ENCODE data around the gene WWOX. TPM values are rescaled to one million over a fixed set of nuclear protein-coding genes. Genes with fewer than 3 reads are reported as not detected.

WWOX gene
- total RNA-seq, 1 experiment from 2014 or later, result 79.9 TPM

DNA sequence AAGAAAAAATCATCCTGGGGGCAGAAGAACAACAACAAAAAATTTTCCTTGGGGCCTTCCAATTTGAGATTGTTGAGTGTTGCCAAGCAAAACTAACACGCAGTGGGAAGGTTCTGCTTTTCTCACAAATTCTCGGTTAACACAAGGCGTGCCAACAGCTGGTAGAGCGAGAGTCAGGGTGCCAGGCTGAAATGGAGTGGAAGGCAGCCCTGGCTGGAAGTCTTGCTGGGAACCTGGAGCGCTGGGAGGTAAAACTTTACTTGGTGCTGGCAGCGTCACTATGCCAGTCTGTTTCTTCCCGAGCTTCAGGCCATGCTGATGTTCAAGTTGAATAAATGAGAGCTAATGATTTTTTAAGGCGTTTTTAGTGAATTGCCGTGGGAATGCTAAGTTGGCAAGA lies 189.4 kb downstream of the WWOX start:
- intact Hi-C loops (cut with micrococcal nuclease; ENCODE audit: unreplicated experiment), result no loop called here
- CTCF ChIA-PET, result no interaction called here
- no peak for DNase-seq (ENCODE audit: low spot score)
- H3K27ac ChIP-seq (ENCODE audit: low read depth, low read length, poor library complexity, severe bottlenecking), result no peak overlapping the region
- no peaks in the 10 kb centered on the region for H3K4me1 ChIP-seq (ENCODE audit: insufficient read depth, low read length, poor library complexity, severe bottlenecking)
- POLR2A ChIA-PET (ENCODE audit: low non-redundant PET), result no interaction called here
- no TSS peak for BruUV-seq (replicated peaks)
- H3K36me3 ChIP-seq (ENCODE audit: insufficient read depth, low read length, poor library complexity, severe bottlenecking), result no peaks in the 10 kb centered on the region
- no peak for TF ChIP-seq EZH2 (IDR thresholded peaks at IDR 0.05; ENCODE audit: borderline replicate concordance, low read depth, low read length, poor library complexity, severe bottlenecking)
- TF ChIP-seq, protein P1, sequence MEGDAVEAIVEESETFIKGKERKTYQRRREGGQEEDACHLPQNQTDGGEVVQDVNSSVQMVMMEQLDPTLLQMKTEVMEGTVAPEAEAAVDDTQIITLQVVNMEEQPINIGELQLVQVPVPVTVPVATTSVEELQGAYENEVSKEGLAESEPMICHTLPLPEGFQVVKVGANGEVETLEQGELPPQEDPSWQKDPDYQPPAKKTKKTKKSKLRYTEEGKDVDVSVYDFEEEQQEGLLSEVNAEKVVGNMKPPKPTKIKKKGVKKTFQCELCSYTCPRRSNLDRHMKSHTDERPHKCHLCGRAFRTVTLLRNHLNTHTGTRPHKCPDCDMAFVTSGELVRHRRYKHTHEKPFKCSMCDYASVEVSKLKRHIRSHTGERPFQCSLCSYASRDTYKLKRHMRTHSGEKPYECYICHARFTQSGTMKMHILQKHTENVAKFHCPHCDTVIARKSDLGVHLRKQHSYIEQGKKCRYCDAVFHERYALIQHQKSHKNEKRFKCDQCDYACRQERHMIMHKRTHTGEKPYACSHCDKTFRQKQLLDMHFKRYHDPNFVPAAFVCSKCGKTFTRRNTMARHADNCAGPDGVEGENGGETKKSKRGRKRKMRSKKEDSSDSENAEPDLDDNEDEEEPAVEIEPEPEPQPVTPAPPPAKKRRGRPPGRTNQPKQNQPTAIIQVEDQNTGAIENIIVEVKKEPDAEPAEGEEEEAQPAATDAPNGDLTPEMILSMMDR (conservative IDR thresholded peaks at IDR 0.05; ENCODE audit: low read depth, low read length), result no peak
- H3K4me3 ChIP-seq (ENCODE audit: low read depth, low read length, poor library complexity, severe bottlenecking), result no peak overlapping the region
- H3K27me3 ChIP-seq (replicated peaks; ENCODE audit: insufficient read depth, low read depth, low read length, poor library complexity), result no peaks in the 10 kb centered on the region
- peaks cover 8% of the 10 kb centered on the region for H3K9me3 ChIP-seq (ENCODE audit: low read depth, low read length, poor library complexity, severe bottlenecking)

DNA sequence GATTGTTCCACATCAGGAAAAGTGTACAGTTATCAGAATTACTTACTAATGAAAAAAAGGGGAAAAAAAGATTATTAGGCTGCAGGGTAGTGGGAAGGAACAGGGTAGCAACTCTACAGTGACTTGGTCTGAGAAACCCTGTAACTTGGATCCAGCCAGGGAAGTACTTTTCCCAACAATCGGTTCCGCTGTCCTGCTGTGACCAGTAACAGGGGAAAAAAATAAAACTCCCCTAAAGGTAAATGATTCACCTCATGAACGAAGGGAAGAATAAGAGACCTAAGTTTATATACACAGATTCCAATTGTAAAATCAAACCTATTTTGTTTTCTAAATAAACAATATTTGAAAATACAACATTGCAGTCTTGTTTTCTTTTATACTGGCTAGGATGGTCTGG lies 189.9 kb downstream of the WWOX start:
- POLR2A ChIA-PET (ENCODE audit: low non-redundant PET), result no interaction called here

DNA sequence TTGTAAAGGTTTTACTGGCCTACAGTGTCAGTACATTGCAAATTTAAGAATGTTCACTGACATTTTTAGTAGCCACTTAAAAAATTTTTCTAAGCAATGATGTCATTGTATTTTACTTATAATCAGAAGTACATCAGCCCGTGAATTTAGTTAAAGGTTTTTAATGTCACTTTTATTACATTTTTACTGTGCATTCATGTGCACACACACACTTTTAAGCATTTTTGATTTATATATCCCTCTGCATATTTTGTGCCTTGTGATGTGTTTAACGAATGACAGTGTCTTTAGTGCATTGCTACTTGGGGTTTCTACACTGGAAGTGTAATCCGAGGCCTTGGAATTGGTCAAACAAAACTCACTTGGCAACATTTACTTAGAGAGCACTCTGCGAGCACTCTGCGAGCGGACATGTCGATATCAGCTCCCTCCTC lies 190.4 kb downstream of the WWOX start:
- ChIA-PET CTCF (no interaction called here), POLR2A (ENCODE audit: low non-redundant PET) (no interaction called here)
- DNase-seq (ENCODE audit: low spot score), result no peak
- Histone ChIP-seq H3K4me1 (ENCODE audit: insufficient read depth, low read length, poor library complexity, severe bottlenecking) (no peaks in the 10 kb centered on the region), H3K4me3 (ENCODE audit: low read depth, low read length, poor library complexity, severe bottlenecking) (no peak overlapping the region), H3K9me3 (ENCODE audit: low read depth, low read length, poor library complexity, severe bottlenecking) (peaks cover 11% of the 10 kb centered on the region), H3K36me3 (ENCODE audit: insufficient read depth, low read length, poor library complexity, severe bottlenecking) (no peaks in the 10 kb centered on the region), H3K27me3 (replicated peaks; ENCODE audit: insufficient read depth, low read depth, low read length, poor library complexity) (no peaks in the 10 kb centered on the region), H3K27ac (ENCODE audit: low read depth, low read length, poor library complexity, severe bottlenecking) (no peak overlapping the region)
- no peak for TF ChIP-seq EZH2 (IDR thresholded peaks at IDR 0.05; ENCODE audit: borderline replicate concordance, low read depth, low read length, poor library complexity, severe bottlenecking)
- TF ChIP-seq, protein P1 (conservative IDR thresholded peaks at IDR 0.05; ENCODE audit: low read depth, low read length), result no peak
- intact Hi-C loops (cut with micrococcal nuclease; ENCODE audit: unreplicated experiment), result no loop called here
- no TSS peak for BruUV-seq (replicated peaks)

More for the DNA sequence above, 189.9 kb downstream of the WWOX start:
- no peaks in the 10 kb centered on the region for H3K4me1 ChIP-seq (ENCODE audit: insufficient read depth, low read length, poor library complexity, severe bottlenecking)
- no peak overlapping the region for H3K27ac ChIP-seq (ENCODE audit: low read depth, low read length, poor library complexity, severe bottlenecking)
- H3K36me3 ChIP-seq (ENCODE audit: insufficient read depth, low read length, poor library complexity, severe bottlenecking), result no peaks in the 10 kb centered on the region
- DNase-seq (ENCODE audit: low spot score), result no peak
- no peaks in the 10 kb centered on the region for H3K27me3 ChIP-seq (replicated peaks; ENCODE audit: insufficient read depth, low read depth, low read length, poor library complexity)
- no peak for TF ChIP-seq EZH2 (IDR thresholded peaks at IDR 0.05; ENCODE audit: borderline replicate concordance, low read depth, low read length, poor library complexity, severe bottlenecking)
- TF ChIP-seq, protein P1 (conservative IDR thresholded peaks at IDR 0.05; ENCODE audit: low read depth, low read length), result no peak
- intact Hi-C loops (cut with micrococcal nuclease; ENCODE audit: unreplicated experiment), result no loop called here
- peaks cover 11% of the 10 kb centered on the region for H3K9me3 ChIP-seq (ENCODE audit: low read depth, low read length, poor library complexity, severe bottlenecking)
- no peak overlapping the region for H3K4me3 ChIP-seq (ENCODE audit: low read depth, low read length, poor library complexity, severe bottlenecking)
- CTCF ChIA-PET, result no interaction called here
- no TSS peak for BruUV-seq (replicated peaks)

Measured in A673 (cell line).